HG02642 (cell line): ENCODE results near the gene USP24.
"Not testable (repeated sequence)": the region's sequence is repeated elsewhere in the genome, so short reads cannot be mapped to it uniquely, and the experiment has no call there.

Experiments used
- ATAC-seq: cut with Tn5 transposase; IDR thresholded peaks from one replicate; pipeline ENCODE4 v1.9.1; 2021; ENCODE audit warnings: mild to moderate bottlenecking; ENCODE audit not compliant: unreplicated experiment, poor library complexity

Gene USP24

GRCh38 chr1:55129194-55129728 lies 85.9 kb downstream of the USP24 start:
- no peak for ATAC-seq

GRCh38 chr1:55128418-55128995 lies 86.7 kb downstream of the USP24 start:
- no peak for ATAC-seq

- ATAC-seq: peak; percentile 68
Observed at GRCh38 chr1:55127827-55128343, 87.3 kb downstream of the USP24 start.

GRCh38 chr1:55124470-55124869 lies 90.7 kb downstream of the USP24 start:
- ATAC-seq: no peak

DNA sequence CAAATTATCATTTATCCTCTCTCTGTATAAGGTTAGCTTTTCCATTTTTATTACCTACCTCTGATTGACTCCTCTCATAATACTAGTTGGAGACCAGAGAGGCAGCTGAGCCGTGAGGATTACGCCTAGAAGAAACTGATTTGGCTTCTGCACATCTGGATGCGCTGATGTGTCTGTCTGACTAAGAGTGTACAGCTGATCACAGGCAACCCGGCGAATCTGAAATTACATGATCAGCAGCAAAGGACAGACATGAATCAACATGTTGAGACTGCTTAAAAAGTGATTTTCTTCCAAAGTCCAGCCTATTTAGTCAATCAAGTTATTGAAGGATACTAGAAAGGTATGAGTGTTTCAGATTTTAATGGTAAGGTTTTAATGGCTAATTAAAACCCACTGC lies 94.6 kb downstream of the USP24 start:
- no peak for ATAC-seq

GRCh38 chr1:55118651-55119329 lies 96.4 kb downstream of the USP24 start:
- ATAC-seq: no peak

DNA sequence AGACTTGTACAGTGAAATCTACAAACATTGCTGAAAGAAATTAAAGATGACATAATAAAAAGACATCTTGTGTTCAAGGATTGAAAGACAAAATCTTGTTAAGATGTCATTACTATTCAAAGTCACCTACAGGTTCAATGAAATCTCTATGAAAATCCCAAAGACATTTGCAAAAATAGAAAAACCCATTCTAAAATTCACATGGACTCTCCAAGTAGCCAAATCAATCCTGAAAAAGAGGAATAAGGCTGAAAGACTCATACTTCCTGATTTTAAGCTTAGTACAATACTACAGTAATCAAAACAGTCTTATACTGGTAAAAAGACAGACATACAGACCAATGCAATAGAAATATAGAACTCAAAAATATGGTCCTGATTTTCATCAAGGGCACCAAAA lies 97.2 kb downstream of the USP24 start:
- no peak for ATAC-seq

GRCh38 chr1:55109005-55109404 lies 106.2 kb downstream of the USP24 start:
- ATAC-seq: not testable (repeated sequence)

DNA sequence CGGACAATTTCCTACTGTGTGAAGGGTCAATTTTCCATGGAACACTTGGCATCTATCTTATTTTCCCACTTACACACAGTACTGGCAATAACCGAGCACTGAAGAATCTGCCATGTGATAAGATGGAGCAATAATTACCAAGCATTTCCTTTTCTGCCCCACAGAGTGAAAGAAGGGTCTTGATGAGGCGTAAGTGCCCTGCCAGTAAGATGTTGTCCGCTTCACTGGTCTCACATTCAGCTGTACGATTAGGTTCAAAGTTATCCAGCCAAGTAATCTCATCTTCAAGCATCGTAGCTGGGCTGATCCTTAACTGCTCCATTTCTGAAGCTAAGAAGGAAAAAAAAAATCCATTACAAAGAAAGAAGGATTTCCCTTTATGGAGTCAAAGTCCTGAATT lies 108.1 kb downstream of the USP24 start:
- ATAC-seq: no peak

- no peak for ATAC-seq
Observed at GRCh38 chr1:55103891-55104290, 111.3 kb downstream of the USP24 start.

DNA sequence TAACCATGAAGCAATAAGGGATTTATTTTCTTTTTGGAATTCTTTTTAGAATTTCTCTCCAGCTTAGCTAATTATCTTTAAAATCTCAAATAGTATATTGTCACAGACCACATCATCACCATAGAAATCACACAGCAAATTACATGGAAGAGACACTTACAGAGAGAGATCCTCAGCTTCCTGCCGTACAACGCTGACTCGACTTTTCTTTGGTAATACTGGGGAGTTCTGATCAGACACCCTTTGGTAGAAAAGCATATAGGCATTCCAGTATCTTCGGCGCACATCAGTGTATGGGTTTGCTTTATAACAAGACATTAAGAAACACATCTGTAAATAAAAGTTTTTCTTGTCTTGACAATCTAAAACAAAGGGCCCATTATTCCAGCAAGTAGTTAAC lies 120.1 kb downstream of the USP24 start:
- ATAC-seq: no peak

DNA sequence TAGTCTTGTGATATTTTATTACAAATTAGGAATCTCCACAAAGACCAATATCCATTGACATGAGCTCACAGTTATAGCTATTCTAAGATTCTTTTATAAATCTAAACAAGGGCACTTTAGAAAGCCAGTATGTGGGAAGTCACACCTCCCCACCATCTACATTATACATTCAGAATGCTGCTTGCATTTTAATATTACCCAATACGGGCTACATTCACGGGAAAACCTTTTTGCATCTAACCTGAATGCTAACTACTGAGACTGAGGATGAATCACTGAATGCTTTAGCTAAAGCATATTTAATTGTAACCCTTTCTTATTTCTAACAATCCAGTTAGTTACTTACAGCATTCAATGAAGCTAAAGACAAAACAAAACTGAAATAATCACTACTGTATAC lies 122.7 kb downstream of the USP24 start:
- ATAC-seq: no peak

DNA sequence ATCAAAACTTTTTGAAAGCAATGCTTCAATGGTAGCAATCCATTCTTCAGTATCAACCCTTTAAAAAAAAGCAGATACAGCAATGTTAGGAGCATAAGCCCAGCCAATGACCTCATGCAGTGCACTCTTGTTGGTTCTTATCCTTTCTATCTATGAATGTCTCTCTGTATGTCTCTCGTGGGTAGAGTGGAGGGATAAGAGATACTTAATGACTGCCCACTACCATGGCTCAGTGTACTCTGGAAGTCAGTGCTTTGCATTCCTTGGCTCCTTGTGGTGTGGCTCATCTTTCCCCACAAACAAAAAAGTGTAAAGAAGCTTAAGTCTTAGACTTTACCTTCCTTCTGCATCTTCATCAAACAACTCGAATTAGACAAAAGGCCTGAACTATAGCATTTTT lies 125.5 kb downstream of the USP24 start:
- no peak for ATAC-seq

GRCh38 chr1:55088413-55088812 lies 126.8 kb downstream of the USP24 start:
- no peak for ATAC-seq

DNA sequence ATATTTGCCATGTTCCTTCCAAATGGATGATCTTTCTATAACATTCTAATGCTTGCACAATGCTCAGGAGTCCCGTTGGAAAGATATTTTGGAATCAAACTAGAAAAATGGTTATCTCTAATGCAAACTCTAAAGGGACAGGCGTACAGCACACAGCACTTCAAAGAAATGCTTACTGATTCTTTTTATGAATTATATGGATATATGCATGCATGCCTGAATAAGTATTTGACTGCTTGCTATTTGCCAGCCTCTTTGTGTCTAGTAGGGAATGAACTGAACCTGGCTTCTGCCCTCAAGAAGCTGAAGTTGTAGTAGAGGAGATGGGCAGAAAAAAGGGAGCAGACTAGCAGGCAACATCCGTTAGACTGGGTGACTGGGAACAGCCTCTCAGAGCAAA lies 127.7 kb downstream of the USP24 start:
- no peak for ATAC-seq

GRCh38 chr1:55084257-55084656 lies 130.9 kb downstream of the USP24 start:
- no peak for ATAC-seq

GRCh38 chr1:55081905-55082296 lies 133.3 kb downstream of the USP24 start:
- ATAC-seq: no peak

- ATAC-seq: no peak
Observed at GRCh38 chr1:55081188-55081904, 133.8 kb downstream of the USP24 start.

GRCh38 chr1:55079651-55080050 lies 135.5 kb downstream of the USP24 start:
- no peak for ATAC-seq

- no peak for ATAC-seq
Observed at GRCh38 chr1:55078470-55078869, 136.7 kb downstream of the USP24 start.

DNA sequence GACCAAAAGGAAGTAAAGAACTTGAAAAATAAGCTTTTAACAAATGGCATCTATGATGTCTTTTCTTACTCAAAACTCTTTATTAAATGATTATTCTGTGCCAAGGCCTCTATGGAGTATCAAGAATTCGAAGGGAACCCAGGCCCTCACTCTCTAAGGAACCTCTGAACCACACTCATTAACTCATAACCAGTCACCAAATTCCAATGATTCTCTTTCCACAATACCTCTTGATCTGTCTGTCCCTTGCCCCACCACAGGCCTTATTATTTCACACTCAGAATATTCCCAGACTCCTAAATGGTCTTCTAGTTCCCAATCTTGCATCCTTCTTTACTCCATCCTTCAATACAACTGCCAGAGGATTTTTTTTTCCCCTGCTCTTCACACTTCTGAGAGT lies 138.8 kb downstream of the USP24 start:
- no peak for ATAC-seq
